GM12873 (cell line): Measurements from ENCODE around the gene GRM2.

Experiments
- TF ChIP-seq, protein P1 (sequence below): IDR thresholded peaks from 2 replicates; pipeline ENCODE4 v1.5.1; 2012; ENCODE audit warnings: low read depth, mild to moderate bottlenecking, moderate library complexity, low read length, control low read depth; ENCODE audit not compliant: insufficient read depth; ENCODE audit errors: missing control alignments

Gene GRM2

DNA sequence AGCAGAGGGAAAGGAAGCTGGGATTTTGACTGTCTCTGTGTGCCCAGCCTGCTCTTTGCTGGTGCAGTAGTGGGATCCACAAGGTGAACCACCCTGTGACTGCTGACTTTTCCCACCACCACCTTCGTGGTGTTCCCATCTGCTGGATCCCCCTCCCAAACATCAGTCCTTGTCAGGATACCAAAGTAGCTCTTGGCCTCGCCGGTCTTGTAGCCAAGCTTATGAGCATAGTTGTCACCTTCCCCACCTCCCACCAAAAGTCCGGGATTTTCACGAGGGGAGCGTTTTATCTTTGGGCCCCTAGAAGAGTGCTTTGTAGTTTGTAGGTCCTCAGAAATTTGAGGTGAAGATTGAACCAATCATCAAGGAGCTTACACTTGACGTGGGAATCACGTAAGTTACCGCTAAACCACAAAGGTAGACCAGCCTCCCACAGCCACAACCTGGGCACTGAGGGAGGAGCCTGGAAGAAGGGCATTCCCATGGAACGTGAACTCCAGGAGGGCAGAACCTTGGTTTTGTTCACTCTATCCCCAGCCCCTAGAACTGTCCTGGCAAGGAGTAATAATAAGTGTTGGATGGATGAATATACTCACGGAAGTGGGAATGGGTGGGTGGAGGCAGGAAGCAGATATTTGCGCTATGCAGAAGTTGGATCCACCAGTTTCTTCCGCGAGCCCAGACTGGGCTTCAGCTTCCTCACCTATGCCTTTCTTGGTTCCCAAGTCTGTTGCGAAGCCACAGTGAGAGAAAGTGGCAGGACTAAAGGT lies 36.6 kb upstream of the GRM2 start:
- TF ChIP-seq, protein P1, sequence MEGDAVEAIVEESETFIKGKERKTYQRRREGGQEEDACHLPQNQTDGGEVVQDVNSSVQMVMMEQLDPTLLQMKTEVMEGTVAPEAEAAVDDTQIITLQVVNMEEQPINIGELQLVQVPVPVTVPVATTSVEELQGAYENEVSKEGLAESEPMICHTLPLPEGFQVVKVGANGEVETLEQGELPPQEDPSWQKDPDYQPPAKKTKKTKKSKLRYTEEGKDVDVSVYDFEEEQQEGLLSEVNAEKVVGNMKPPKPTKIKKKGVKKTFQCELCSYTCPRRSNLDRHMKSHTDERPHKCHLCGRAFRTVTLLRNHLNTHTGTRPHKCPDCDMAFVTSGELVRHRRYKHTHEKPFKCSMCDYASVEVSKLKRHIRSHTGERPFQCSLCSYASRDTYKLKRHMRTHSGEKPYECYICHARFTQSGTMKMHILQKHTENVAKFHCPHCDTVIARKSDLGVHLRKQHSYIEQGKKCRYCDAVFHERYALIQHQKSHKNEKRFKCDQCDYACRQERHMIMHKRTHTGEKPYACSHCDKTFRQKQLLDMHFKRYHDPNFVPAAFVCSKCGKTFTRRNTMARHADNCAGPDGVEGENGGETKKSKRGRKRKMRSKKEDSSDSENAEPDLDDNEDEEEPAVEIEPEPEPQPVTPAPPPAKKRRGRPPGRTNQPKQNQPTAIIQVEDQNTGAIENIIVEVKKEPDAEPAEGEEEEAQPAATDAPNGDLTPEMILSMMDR: no peak

- TF ChIP-seq, protein P1: no peak
Measured at GRCh38 chr3:51670823-51671733, 35.8 kb upstream of the GRM2 start, which contains the start of gene TEX264. TSS of gene TEX264 (plus strand) at chr3:51671252. CDS start at chr3:51674305, 3,053 bp downstream.

DNA sequence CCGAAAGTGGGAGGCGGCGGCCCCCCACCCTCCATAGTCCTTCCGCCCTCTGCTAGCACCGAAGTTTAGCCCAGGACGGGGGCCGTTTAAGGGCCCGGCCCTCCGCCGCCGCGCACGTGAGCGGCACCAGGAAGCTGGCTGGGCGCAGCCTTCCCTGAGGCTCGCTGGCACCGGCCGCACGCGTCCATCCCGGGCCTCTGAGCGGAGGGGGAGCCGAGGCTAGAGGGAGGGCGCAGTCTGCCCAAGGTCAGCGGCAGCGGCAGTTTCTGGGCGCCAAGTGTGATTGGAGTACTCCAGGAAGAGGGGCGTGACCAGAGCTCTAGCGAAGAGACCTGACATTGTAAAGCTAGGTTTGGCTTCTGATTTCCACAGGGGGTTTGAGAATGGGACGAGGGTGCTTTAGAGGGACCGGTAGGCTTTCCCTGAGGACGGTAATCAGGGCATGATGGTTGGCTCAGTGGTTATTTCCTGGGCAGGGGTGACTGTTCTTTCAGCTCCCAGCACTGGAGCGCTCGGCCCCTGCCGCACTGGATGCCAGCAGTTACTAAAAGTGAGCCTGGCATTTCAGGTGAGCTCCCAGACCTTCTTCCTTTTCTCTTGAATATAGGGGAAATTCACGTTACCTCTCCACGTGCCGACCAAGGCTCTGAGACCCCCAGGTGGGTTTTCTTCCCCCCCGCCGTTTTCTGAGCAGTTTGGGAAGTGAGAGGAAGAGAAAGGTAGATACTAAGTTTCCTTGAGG lies 35.0 kb upstream of the GRM2 start:
- TF ChIP-seq, protein P1: no peak

DNA sequence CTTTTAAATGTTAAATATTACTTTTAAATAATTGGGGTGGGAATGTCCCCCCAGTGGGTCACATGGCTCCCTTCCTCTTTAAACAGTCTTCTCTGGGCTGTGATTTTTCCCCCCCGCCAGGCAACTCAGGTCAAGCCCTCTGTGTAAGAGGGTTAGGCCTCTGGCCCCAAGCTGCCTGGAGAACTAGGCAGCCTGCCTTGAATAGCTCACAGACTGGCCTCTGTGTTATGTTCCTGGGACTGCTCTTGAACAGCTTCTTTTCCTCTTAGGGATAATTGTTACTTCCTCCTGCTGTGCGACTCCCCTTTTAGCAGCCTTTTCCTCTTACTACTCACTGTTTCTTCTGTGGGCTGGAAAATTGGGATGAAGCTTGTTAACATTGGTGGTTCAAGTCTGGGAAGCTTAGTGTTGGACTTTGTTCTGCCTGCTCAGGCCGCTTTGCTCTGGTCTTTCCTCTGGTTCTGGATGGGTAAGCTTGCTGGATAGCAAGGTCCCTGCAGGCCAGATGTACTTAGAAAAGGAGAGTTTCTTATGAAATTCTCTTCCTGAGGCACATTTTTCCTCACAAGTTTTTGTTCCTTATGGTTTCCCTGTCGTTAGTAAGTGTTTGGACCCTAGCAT lies 33.6 kb upstream of the GRM2 start:
- TF ChIP-seq, protein P1: no peak

- TF ChIP-seq, protein P1: no peak
Measured at GRCh38 chr3:51673802-51674654, 32.8 kb upstream of the GRM2 start.

DNA sequence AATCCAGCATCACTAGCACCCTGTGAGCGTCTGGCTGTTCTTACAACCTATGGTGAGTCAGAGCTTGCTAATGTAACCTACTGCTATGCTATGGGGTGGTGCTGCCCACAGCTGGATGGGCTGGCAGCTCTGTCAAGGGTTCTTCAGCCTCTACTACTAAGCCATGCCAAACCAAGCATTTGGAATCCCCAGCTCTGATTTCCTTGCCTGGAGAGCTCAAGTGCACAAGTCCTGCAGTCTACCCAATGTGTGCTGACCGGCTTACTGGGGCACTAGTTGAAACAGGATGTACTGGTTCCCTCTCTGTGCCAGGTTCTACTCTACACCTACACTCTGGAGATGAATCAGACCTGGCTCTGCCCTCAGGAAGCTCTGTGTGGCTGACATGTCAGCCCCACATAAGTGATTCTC lies 31.7 kb upstream of the GRM2 start:
- TF ChIP-seq, protein P1: no peak
